Measurements from ENCODE around the gene ZNF664. TPM values are rescaled to one million over a fixed set of nuclear protein-coding genes. Genes with fewer than 3 reads are reported as not detected.

Gene ZNF664
- total and polyA plus RNA-seq, 9 of the 15 experiments (the other 6 are each of a cell fraction or from before 2014, with no cell fraction given): 3.3 to 101 (median 63.6) TPM

DNA sequence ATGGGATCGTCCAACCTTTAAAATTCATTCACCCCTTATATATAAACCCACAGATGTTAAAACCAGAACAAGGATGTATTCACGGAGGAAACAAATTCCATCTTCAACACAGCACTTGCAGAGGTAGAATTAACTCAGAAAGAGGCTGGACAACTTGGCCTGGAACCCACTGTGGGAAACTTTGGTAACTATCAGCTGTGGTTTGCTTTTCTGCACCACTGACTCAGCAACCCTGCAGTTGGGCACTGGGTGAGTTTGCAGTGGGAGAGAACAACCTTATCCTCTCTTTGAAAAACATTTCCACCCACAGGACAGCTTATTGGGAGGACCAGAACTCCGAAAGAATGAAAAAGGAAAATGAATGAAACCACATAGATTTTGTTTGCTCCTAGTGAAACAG lies 66.3 kb downstream of the ZNF664 start:
- TF ChIP-seq TAF15 (IDR thresholded peaks at IDR 0.05; ENCODE audit: low read depth, low read length) (no peak), NFE2 (IDR thresholded peaks at IDR 0.05; ENCODE audit: low read depth) (0 out of 2 replicates have a peak, but pooled peaks have one; percentile 26), MAFG (tag; conservative IDR thresholded peaks at IDR 0.05) (peak; percentile 25; the same call in 1 of the 2 replicates), NR2F6 (CRISPR knock-in tag; IDR thresholded peaks at IDR 0.05) (no peak)
- Histone ChIP-seq H3K79me2 (ENCODE audit: control insufficient read depth, insufficient read depth, low read length) (no peaks in the 10 kb centered on the region), H3K9me1 (ENCODE audit: control insufficient read depth, insufficient read depth, low read length) (no peaks in the 10 kb centered on the region), H3K27me3 (ENCODE audit: control insufficient read depth in 2 of 2, insufficient read depth in 2 of 2, low read length in 2 of 2) (peaks cover 30 to 39% of the 10 kb centered on the region in 2 experiments), H3K36me3 (ENCODE audit: control insufficient read depth, insufficient read depth, low read length) (no peaks in the 10 kb centered on the region), H3K4me1 (replicated peaks in 1 of 2; ENCODE audit: control insufficient read depth in 2 of 2, insufficient read depth in 2 of 2, low read length in 2 of 2) (peaks cover 0 to 4% of the 10 kb centered on the region in 2 experiments; a peak in 2 of 5 replicates), H3K27ac (ENCODE audit: extremely low read depth, low read depth, low read length) (no peak overlapping the region), H3K4me2 (ENCODE audit: insufficient read depth, low read length) (no peak overlapping the region), H3K4me3 (no peak overlapping the region), H3K9ac (ENCODE audit: insufficient read depth in 1 of 2, low read depth in 2 of 2, low read length in 2 of 2) (no peak overlapping the region), H3K9me3 (replicated peaks; ENCODE audit: control insufficient read depth, insufficient read depth, low read depth, low read length) (no peaks in the 10 kb centered on the region), H4K20me1 (replicated peaks; ENCODE audit: control insufficient read depth, insufficient read depth, low read length) (no peaks in the 10 kb centered on the region), H2AFZ (ENCODE audit: low read depth, low read length) (no peak overlapping the region)
- ChIA-PET CTCF (ENCODE audit: low intra/inter-chr PET ratio) (no interaction called here), POLR2A (interaction anchor here (0.6 to 1.2 kb wide), 2 partner anchors 14 to 723 kb away, joined by 3 to 6 read pairs; no protein-coding TSS in a partner anchor)
- no TSS peak for BruUV-seq (replicated peaks)
- intact Hi-C loops (cut with micrococcal nuclease): loop anchor here (5.0 kb wide), 1 partner anchor 713 kb away; no protein-coding TSS in a partner anchor
- in situ Hi-C loops (cut with MboI): no loop called here
- ATAC-seq (no peak), DNase-seq (ENCODE audit: extremely low read depth in 1 of 4, low spot score in 3 of 4) (no peak), FAIRE-seq (no peak)
- 0% methylated on average over 3 of the region's 3 CpGs for WGBS (ENCODE audit: insufficient coverage, low coverage, missing lambda C conversion rate)

GRCh38 chr12:124040291-124040690 lies 67.3 kb downstream of the ZNF664 start:
- no peak overlapping the region for H3K9ac ChIP-seq (ENCODE audit: insufficient read depth in 1 of 2, low read depth in 2 of 2, low read length in 2 of 2)
- H3K27ac ChIP-seq (ENCODE audit: extremely low read depth, low read depth, low read length): no peak overlapping the region
- no peak overlapping the region for H2AFZ ChIP-seq (ENCODE audit: low read depth, low read length)
- H3K4me2 ChIP-seq (ENCODE audit: insufficient read depth, low read length): no peak overlapping the region
- DNase-seq (ENCODE audit: extremely low read depth in 1 of 4, low spot score in 3 of 4): no peak
- 1% methylated on average over 10 of the region's 10 CpGs for WGBS (ENCODE audit: insufficient coverage, low coverage, missing lambda C conversion rate)
- POLR2A ChIA-PET: interaction anchor here (1.2 kb wide), 1 partner anchor 13 kb away, joined by 6 read pairs; no protein-coding TSS in a partner anchor
- peak in 1 of 2 experiments; percentile 16; a peak in 1 of 4 replicates for TF ChIP-seq RAD21 (CRISPR knock-in tag; conservative IDR thresholded peaks at IDR 0.05 in 1 of 2, IDR thresholded peaks at IDR 0.05 in 1 of 2)
- TF ChIP-seq HDAC8 (tag; IDR thresholded peaks at IDR 0.05): no peak
- H3K36me3 ChIP-seq (ENCODE audit: control insufficient read depth, insufficient read depth, low read length): no peaks in the 10 kb centered on the region
- H3K4me3 ChIP-seq: no peak overlapping the region
- BruUV-seq (replicated peaks): no TSS peak
- H3K27me3 ChIP-seq (ENCODE audit: control insufficient read depth in 2 of 2, insufficient read depth in 2 of 2, low read length in 2 of 2): peaks cover 29 to 41% of the 10 kb centered on the region in 2 experiments
- no peaks in the 10 kb centered on the region for H4K20me1 ChIP-seq (replicated peaks; ENCODE audit: control insufficient read depth, insufficient read depth, low read length)
- no peaks in the 10 kb centered on the region for H3K9me1 ChIP-seq (ENCODE audit: control insufficient read depth, insufficient read depth, low read length)
- no peaks in the 10 kb centered on the region for H3K9me3 ChIP-seq (replicated peaks; ENCODE audit: control insufficient read depth, insufficient read depth, low read depth, low read length)
- peak; percentile 59; the same call in 1 of the 3 replicates for ATAC-seq
- CTCF ChIA-PET (ENCODE audit: low intra/inter-chr PET ratio): no interaction called here
- FAIRE-seq: no peak
- intact Hi-C loops (cut with micrococcal nuclease) (no loop called here), in situ Hi-C loops (cut with MboI) (loop anchor here (5.0 kb wide), 2 partner anchors 277 to 732 kb away; no protein-coding TSS in a partner anchor)
- H3K4me1 ChIP-seq (replicated peaks in 1 of 2; ENCODE audit: control insufficient read depth in 2 of 2, insufficient read depth in 2 of 2, low read length in 2 of 2): peaks cover 0 to 4% of the 10 kb centered on the region in 2 experiments; a peak in 2 of 5 replicates
- H3K79me2 ChIP-seq (ENCODE audit: control insufficient read depth, insufficient read depth, low read length): no peaks in the 10 kb centered on the region
